Lung (tissue), 12 donors: Measurements from ENCODE around the gene ZBTB44. TPM values are rescaled to one million over a fixed set of nuclear protein-coding genes. Genes with fewer than 3 reads are reported as not detected.

Source experiments
- ATAC-seq: fragments of 200-7000 bp; cut with Tn5 transposase; one replicate; pipeline ENCODE4 v1.9.1; 2020; ENCODE audit warnings: moderate number of reproducible peaks; ENCODE audit not compliant: insufficient read depth, low FRiP score
- DNase-seq, 3 donors: peaks; one replicate each; pipeline ENCODE4 v3.0.0-alpha.2; 2013 to 2017
- H3K27ac ChIP-seq, 2 donors: one replicate each; pipeline ENCODE4 v1.5.1; 2013; ENCODE audit warnings: mild to moderate bottlenecking in 2 of 2, moderate library complexity in 2 of 2, control low read depth in 1 of 2, inconsistent platforms in 1 of 2, low read depth in 1 of 2, low read length in 1 of 2
- H3K27me3 ChIP-seq, 3 donors: one replicate each; pipeline ENCODE4 v1.5.1; 2013; ENCODE audit warnings: low read length in 2 of 3; ENCODE audit not compliant: control insufficient read depth in 3 of 3, insufficient read depth in 3 of 3
- H3K36me3 ChIP-seq, 4 donors: one replicate each; pipeline ENCODE4 v1.5.1; 2013; ENCODE audit warnings: low read length in 4 of 4, mild to moderate bottlenecking in 1 of 4, moderate library complexity in 1 of 4; ENCODE audit not compliant: control insufficient read depth in 4 of 4, insufficient read depth in 4 of 4
- H3K4me1 ChIP-seq, 5 donors: one replicate each; pipeline ENCODE4 v1.5.1; 2013; ENCODE audit warnings: low read length in 5 of 5, mild to moderate bottlenecking in 2 of 5, moderate library complexity in 1 of 5; ENCODE audit not compliant: control insufficient read depth in 5 of 5, insufficient read depth in 5 of 5
- H3K4me3 ChIP-seq: one replicate; pipeline ENCODE4 v1.5.1; 2013; ENCODE audit warnings: mild to moderate bottlenecking, control low read depth, moderate library complexity
- H3K9ac ChIP-seq, 2 donors: one replicate each; pipeline ENCODE4 v1.5.1; 2013; ENCODE audit warnings: low read length in 2 of 2, control low read depth in 1 of 2; ENCODE audit not compliant: insufficient read depth in 1 of 2
- H3K9me3 ChIP-seq, 4 donors: one replicate each; pipeline ENCODE4 v1.5.1; 2013; ENCODE audit warnings: low read length in 3 of 4, mild to moderate bottlenecking in 1 of 4, moderate library complexity in 1 of 4; ENCODE audit not compliant: control insufficient read depth in 4 of 4, insufficient read depth in 3 of 4
- WGBS, 2 donors: extraction: QIAGEN DNeasy Blood & Tissue Kit; methylation state at CpG; one replicate each; pipeline ENCODE4 v1.1.7; 2013; 5-methylcytosine and 5-hydroxymethylcytosine counted together
- polyA plus RNA-seq, 2 donors: library from polyadenylated mRNA; stranded (reverse); fragments of 200-250 nt; gene quantifications; one replicate each; pipeline ENCODE4 v1.2.1, GENCODE V29; 2013
- total RNA-seq, 2 donors: library from RNA; depleted of rRNA in 1 of 2; stranded (reverse); fragments of >200 nt in 1 of 2; gene quantifications; one replicate each; pipeline ENCODE4 v1.2.1, GENCODE V29; 2014 to 2021
- TF ChIP-seq, protein P1 (sequence below): IDR thresholded peaks from 2 replicates; pipeline ENCODE4 v1.5.1; 2012; ENCODE audit warnings: mild to moderate bottlenecking; ENCODE audit errors: control extremely low read depth, extremely low read depth
- donor health status: control.
- donor health status: control.
- donor health status: Bipolar disorder and iron deficiency.
- donor health status: healthy.
- donor health status: DM: yes; HTN: yes; CAD: no.

ZBTB44 gene
- total and polyA plus RNA-seq, 4 donors = 8.6 to 72.7 (median 20.8) TPM

GRCh38 chr11:130322126-130322525 lies 7.4 kb upstream of the ZBTB44 start:
- Histone ChIP-seq H3K27ac (no peak overlapping the region), H3K4me1 (peaks cover 0 to 4% (median 0%) of the 10 kb centered on the region in 5 donors), H3K36me3 (no peaks in the 10 kb centered on the region), H3K9me3 (no peaks in the 10 kb centered on the region), H3K9ac (no peak overlapping the region), H3K4me3 (no peak overlapping the region), H3K27me3 (no peaks in the 10 kb centered on the region)
- ATAC-seq (no peak), DNase-seq (no peak)
- 89 to 93% methylated on average over 5 of the region's 5 CpGs for WGBS, 2 donors
- TF ChIP-seq, protein P1, sequence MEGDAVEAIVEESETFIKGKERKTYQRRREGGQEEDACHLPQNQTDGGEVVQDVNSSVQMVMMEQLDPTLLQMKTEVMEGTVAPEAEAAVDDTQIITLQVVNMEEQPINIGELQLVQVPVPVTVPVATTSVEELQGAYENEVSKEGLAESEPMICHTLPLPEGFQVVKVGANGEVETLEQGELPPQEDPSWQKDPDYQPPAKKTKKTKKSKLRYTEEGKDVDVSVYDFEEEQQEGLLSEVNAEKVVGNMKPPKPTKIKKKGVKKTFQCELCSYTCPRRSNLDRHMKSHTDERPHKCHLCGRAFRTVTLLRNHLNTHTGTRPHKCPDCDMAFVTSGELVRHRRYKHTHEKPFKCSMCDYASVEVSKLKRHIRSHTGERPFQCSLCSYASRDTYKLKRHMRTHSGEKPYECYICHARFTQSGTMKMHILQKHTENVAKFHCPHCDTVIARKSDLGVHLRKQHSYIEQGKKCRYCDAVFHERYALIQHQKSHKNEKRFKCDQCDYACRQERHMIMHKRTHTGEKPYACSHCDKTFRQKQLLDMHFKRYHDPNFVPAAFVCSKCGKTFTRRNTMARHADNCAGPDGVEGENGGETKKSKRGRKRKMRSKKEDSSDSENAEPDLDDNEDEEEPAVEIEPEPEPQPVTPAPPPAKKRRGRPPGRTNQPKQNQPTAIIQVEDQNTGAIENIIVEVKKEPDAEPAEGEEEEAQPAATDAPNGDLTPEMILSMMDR = no peak

DNA sequence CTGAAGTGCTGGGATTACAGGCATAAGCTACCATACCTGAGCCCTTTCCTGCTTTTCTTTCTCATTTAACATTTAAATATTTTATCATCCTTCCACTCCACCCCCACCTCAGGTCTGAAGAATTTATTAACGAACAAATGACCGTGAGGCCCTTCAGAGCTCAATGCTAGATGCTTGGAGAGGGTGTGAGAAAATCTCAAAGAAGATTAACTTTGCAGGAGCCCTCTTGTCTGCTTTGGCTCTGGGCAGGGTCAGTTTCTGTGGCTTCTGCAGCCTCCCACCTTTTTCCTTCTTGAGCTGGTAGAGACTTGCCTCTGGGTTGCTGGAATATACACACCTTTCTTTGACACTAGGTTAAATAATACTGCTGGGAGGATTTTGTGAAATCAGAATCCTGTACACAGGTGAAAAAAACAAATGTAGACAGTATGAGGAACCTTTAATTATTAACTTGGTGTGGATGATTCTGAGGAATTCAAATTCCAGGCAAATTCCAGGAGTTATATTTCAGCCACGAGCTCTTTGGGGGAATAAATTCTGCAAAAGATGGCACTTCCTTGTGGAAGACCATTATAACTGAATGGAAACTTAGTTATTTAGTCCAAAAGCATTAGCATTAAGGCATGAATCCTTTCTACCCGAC lies 3.4 kb upstream of the ZBTB44 start:
- H3K36me3 ChIP-seq = no peaks in the 10 kb centered on the region
- H3K4me1 ChIP-seq = peaks cover 0 to 9% (median 3%) of the 10 kb centered on the region in 5 donors
- H3K27ac ChIP-seq = no peak overlapping the region
- no peaks in the 10 kb centered on the region for H3K9me3 ChIP-seq
- DNase-seq = no peak
- H3K4me3 ChIP-seq = no peak overlapping the region
- 58 to 78% methylated on average over 4 of the region's 4 CpGs for WGBS, 2 donors
- TF ChIP-seq, protein P1 = no peak
- H3K27me3 ChIP-seq = no peaks in the 10 kb centered on the region
- no peak for ATAC-seq
- H3K9ac ChIP-seq = no peak overlapping the region

DNA sequence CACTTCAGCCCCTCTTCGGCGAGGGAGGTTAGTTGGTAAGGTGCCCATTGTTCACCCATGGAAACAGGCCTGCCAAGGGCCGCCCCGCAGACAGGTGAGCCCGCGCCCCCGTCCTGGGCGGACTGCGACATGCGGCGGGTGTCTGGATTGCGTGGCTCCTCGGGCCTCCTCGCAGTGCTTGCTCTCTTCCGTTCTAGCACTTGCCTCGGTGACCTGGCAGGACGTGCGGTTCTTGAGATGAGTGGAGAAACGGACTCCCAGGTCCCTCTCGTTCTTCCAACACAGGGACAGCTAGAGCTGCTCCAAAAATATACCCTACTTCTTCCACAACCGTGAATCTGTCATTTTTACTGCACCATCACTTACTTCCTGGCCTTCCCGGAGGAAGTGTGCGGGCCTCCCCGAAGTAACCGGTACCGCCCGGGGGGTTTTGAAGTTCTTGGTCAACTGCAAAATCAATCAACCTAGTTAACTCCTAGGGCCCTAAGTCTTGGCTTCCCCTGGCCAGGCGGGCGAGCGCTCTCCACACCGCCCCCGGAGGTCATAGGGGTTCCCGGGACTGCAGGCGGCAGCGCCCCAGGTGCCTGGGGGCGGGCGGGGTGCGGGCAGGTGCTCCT lies 745 bp upstream of the ZBTB44 start:
- H3K9ac ChIP-seq = peak overlapping the region in 1 of 2 donors; percentile 88
- DNase-seq (peak in 2 of 3 donors; percentile 16 to 36), ATAC-seq (peak; percentile 13)
- no peak overlapping the region for H3K4me3 ChIP-seq
- peak overlapping the region; percentile 47 to 92 for H3K27ac ChIP-seq
- H3K27me3 ChIP-seq = no peaks in the 10 kb centered on the region
- TF ChIP-seq, protein P1 = no peak
- WGBS, 2 donors = 20 to 33% methylated on average over 38 of the region's 38 CpGs
- H3K9me3 ChIP-seq = no peaks in the 10 kb centered on the region
- no peaks in the 10 kb centered on the region for H3K36me3 ChIP-seq
- peaks cover 0 to 21% (median 4%) of the 10 kb centered on the region in 5 donors for H3K4me1 ChIP-seq
